GM21381 (cell line): ENCODE results near the gene NT5C1B.
"Not testable (repeated sequence)": the region's sequence is repeated elsewhere in the genome, so short reads cannot be mapped to it uniquely, and the experiment has no call there.

Source experiments
- ATAC-seq: cut with Tn5 transposase; IDR thresholded peaks from one replicate; pipeline ENCODE4 v1.9.1; 2021; ENCODE audit warnings: mild to moderate bottlenecking, moderate library complexity; ENCODE audit not compliant: unreplicated experiment

The NT5C1B gene

DNA sequence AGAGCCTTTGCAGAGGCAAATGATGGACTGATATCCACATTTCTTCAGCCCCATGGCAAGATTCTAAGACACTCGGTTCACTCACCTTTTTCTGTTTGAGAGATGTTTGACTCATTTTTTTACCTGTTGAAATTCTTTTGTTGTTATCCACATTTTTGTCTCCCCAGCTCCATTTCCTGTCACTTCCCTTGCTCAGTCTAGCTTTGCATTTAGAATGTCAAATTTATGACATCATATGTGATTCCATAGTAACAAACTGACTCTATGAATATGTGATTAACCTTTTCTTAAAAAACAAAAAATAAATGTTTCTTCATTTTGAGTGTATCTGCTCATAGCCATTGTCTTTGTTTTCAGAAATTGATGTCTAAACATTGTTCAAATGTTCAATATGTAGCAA is at the start of gene NT5C1B:
TSS of gene NT5C1B (minus strand) at position 216 of the 400 bp plus-strand sequence. CDS start at position 115, 101 bp downstream.
- no peak for ATAC-seq

DNA sequence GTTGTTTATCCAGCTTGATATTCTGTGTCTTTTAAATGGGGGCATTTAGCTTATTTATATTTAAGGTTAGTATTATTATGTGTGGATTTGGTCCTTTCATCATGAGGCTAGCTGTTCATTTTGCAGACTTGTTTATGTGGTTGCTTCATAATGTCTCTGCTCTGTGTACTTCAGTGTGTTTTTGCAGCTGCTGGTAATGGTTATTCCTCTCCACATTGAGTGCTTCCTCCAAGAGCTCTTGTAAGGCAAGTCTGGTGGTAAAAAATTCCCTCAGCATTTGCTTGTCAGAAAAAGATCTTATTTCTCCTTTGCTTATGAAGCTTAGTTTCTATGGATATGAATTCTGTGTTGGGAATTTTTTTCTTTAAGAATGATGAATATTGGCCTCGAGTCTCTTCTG is 47.8 kb upstream of the NT5C1B start:
- no peak for ATAC-seq

DNA sequence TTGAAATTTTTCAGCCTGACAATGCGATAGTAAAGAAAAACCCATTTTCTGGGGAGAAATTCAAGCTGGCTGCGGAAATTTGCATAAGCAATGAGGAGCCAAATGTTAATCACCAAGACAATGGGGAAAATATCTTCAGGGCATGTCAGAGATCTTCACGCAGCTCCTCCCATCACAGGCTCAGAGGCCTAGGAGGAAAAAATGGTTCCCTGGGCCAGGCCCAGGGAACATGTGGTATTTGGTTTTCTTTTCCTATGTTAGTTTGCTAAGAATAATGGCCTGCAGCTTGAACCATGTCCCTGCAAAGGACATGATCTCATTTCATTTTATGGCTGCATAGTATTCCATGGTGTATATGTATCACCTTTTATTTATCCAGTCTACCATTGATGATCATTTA is 43.3 kb upstream of the NT5C1B start:
- not testable (repeated sequence) for ATAC-seq

DNA sequence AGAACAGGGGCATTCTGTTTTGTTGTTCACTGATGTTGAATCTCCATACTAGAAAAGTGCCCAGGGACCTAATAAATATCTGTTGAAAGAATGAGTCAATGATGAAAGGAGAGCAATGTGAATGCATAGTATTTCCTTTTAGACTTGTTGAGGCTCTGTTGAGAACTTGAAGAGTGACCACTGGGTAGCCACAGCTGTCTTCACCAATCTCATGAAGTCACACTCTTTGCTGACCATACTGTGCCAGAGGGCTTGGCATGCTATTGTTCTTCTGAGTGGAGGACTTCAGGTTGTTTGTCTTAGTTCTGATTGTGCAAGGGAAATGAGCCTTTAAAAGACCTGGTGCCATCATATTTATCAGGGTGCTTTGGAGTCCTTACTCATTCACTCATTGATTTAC is 41.6 kb upstream of the NT5C1B start:
- no peak for ATAC-seq

DNA sequence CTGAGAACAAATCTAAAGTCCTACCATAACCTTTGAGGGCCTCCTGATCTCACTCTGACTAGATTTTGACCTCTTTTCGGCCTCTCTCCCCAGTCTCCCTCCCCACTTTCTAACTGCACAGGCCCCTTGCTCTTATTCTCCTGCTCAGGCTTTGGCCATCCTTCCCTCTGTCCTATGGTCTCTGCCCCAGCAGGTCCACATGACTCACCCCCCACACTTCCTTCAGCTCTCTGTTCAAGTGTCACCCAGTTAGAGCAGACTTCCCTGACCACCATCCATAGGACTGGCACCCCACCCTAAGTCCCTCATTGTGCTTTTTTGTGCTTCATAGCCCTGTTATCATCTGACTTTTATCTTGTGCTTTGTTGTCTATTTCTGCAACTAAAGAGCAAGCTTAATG is 41.2 kb upstream of the NT5C1B start:
- no peak for ATAC-seq

DNA sequence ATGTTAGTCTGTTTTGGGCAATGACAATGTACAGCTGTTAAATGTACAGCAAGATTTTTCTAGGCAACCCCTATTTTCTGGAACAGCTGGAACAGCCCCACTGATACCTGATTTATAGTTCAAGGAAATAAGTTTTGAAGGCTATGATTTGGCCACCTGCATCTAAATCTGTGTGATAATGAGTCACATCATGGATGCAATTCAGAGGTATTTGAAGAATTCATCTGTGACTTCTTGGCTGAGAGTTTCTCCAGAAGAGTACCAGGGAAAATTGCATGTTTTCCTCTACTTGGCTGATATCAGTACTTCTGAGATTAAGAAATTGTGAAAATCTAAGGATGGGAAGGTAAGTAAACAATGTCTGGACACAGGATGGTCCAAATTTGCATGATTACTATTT is 40.7 kb upstream of the NT5C1B start:
- ATAC-seq = no peak

DNA sequence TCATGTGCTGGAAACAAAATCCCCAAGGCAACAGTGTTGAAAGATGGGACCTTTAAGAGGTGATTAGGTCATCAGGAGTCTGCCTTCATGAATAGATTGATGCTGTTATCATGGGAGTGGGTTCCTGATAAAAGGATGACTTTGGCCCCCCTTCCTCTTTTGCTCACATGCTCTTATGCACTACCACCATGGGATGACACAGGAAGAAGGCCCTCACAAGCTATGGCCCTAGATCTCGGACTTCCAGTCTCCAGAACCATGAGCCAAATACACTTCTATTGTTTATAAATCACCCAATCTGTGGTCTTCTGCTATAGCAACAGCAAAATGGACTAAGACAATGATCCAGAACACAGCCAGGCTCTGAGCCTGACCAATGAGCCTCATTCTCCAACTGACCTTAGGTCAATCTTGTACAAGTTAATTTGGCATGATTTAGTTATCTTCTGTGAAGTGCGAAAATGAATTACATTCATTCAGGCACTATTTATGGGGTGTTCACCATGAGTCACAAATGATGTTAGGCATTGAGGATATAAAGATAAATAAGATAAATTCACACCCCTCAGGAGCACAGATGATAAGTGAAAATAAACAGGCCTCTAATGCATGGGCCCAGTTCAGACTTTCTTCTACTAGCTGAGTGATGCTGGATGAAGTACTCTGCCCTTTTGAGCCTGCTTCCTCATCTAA is 37.7 kb upstream of the NT5C1B start:
- no peak for ATAC-seq

DNA sequence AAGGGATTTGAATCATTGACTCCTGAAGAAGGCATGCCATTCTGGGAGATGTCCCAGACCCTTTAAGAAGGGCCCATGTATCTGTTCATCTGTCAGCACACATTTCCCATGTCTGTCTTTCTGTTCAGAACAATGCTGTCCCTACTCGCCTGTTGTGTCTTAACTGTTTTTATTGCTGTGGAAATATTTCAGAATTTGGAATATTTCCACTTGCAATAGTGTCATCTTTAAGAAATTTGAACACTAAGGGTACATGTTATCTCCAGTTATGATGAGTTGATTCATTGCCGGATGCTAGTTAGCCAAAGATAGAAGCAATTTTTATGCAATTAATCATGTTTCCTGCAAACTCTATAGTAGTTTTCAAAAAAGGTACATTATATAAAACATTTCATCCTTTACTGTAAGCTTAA is 36.9 kb upstream of the NT5C1B start:
- ATAC-seq = no peak

DNA sequence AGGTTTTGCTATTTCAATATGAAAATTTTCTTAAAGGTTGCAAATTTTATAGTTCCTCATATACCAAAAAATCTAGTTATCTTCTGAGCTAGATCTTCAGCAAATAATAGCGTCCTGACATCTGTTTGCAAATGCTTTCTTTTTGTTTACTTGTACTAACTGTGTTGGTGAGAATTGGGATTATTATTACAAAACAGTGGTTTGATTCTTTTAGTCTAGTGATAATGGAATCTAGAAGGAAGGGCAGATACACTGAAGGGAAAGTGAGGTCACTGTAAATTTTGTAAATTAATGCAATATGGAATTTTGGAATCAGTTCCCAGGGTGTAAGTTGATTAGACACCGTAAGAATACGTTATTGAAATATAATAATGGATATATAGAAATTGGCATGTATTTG is 36.2 kb upstream of the NT5C1B start:
- ATAC-seq = no peak

DNA sequence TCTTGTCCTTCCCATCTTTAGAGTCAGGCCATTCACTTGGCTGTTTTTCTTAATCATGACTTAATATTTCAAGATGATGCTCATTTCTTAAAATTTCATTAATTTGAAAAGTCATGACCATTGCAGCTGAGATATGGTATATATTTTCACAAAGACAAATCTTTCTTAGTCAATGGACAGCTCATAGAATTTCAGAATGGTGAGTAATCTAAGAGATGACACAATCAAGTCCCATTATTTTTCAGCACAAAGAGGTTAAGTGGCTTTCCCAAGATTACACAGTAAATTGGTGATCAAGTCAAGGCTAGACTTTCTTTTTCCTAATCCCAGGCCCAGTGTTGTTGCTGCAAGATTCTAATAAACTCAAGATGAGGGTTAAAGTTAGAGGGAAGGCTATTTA is 34.4 kb upstream of the NT5C1B start:
- ATAC-seq = no peak

DNA sequence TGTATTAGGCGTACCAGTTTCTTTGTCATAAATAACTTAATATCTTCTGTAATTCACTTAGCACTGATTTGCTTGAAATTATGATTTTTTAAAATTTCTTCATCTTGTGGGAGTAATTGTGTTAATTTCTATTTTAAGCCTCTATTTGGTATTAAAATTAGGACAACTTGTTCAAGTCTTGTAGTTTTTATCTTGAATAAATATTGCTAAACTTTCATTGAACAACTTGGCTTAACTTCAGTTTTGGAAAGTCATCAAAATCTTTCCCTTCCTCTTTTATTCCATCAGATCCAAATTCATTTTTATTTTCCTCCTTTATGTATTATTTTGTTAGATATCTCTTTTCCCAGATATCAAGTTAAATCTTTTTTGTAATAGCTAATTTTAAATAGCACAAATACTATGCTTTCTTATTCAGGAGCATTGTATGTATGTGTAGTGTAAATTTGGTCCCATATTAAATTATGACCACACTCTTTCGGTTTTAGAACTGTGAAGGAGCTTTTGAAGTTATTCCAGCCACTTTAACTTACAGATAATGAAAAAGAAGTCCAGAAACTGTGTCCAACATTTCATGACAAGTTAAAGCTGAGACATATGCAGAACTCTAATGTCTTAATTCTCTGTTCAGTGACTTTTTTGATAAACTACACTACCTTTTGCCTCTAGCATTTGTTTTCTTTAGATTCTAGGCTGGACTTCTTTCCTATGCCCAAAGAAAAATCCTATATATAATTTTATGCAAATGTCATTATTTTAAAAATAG is 31.7 kb upstream of the NT5C1B start:
- no peak for ATAC-seq

DNA sequence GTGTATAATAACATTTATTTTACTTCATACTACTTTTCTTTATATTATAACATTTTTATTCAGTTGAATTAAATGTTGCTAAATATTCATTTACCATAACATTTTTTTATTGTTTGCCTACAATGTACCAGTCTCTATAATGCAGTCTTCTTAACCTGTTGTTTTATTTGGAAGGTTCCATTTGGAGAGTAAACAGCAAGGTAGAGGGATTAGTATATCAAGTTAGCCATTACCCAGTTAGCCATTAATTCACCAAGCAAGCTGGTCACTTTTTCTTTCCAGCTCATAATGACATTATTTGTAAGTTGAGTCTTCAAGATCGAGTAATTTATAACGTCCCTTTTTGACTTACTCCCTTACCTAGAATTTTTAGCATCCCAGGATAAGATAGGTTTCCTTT is 29.7 kb upstream of the NT5C1B start:
- ATAC-seq = no peak

DNA sequence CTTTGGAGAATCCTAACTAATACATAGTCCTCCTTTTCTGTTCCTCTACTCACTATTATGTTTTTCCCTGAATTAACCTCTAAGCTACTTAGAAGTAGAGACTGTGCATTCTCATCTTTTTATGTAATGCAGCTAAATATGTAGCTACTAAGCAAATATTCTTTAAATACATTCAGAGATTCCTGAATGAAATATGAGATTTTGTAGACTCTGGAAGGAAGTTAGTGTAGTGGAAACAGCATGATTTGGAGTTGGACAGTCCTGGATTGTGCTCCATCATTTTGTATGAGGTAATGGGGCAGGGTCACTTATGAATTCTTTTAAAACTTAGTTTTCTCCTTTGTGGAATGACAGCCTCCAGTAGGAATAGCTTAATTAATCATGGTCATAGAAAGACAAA is 24.7 kb upstream of the NT5C1B start:
- ATAC-seq = no peak

DNA sequence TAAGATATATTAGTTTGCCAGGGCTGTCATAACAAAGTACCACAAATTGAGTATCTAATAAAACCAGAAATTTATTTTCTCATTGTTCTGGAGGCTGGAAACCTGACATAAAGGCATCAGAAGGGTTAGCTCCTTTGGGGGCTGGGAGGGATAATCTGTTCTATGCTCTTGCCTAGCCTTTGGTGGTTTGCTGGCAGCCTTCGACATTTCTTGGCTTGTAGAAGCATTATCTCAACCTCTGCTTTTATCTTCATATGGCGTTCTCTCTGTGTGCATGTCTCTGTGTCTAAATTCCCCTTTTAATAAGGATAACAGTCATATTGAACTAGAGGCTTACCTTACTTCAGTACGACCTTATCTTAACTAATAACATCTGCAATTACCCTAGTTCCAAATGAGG is 22.8 kb upstream of the NT5C1B start:
- no peak for ATAC-seq

DNA sequence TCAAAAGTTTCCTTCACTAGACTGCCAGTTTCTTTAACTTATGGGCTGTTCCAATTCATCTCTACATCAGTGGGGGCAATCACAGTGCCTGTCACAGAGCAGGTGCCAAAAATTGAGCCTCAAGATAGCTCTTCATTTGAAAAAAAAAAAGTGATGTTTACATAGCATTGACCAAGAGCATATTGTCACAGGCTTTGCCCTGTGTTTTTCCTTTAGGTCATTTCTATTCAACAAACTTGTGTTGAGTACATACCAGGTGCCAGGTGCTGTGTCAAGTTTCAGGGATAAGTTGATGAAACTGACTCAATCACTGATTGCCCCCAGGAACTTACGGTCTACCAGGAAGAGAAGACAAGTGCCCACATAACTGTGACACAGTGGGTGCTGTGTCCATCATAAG is 22.2 kb upstream of the NT5C1B start:
- no peak for ATAC-seq

DNA sequence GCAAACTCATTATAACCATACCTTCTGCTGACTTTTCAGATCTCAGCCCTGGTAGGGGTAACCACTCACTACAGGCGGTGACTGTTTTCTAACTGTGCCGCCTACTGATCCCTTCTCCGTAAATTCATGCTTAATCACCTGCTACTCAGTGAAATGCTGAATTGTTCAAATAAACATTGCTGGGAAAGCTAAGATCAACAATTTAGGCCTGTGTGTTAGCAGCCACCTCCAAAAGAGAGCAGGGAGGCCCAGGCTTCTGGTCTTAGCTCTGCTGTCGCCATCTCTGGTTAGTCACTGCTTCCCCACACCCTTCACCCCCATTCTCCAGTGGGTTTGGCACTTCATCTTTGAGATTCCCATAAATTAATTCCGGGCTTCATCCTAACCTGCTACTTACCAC is 21.8 kb upstream of the NT5C1B start:
- ATAC-seq = no peak

DNA sequence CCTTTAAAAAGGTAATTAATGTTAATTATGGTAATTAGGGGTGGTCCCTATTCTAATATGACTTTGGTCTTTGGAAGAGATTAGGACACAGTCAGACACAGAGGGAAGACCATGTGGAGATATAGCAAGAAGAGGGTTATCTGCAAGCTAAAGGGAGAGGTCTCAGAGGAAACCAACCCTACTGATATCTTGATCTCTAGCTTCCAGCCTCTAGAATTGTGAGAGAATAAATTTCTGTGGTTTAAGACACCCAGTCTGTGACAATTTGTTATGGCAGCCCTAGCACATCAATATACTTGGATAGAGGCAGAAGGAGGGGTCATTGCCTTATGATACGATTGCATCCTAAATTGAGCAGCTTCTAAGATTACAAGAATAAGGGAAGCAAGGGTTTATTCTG is 21.3 kb upstream of the NT5C1B start:
- no peak for ATAC-seq

DNA sequence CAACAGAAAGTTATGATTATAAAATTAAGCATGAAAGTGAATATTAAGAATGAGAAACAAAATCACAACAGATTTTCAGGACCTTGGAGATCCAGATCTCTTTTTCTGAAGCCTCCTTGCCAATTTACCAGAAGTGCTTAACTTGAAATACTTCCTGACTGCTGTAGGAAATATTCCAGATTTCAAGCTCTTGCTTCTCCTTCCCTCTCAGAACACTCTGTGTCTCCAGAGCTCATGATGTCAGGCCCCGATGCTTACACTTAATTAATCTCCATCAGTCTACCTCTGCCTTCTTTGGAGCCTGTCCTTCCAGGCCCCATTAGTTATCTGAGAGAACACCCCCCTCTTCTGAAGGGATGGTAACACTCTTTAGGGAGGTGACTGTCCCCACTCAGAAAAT is 20.7 kb upstream of the NT5C1B start:
- ATAC-seq = no peak

DNA sequence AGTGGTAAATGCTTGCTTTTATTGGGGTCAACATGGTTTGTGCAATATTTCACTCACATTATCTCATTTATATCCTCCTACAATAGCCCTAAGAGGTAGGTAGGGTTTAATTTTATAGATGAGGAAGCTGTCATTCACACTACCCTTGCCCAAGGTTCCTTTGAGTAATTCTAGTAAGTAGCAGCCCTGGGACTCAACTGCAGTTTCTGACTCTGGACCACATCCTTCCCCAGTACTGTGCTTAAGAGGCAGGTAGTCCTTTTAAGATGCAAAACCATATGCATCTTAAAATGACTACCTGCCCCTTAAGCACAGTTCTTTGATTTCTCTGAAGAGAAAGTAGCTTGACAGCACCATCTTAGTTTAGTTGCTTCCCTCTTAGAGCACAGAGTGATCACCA is 15.7 kb upstream of the NT5C1B start:
- no peak for ATAC-seq

DNA sequence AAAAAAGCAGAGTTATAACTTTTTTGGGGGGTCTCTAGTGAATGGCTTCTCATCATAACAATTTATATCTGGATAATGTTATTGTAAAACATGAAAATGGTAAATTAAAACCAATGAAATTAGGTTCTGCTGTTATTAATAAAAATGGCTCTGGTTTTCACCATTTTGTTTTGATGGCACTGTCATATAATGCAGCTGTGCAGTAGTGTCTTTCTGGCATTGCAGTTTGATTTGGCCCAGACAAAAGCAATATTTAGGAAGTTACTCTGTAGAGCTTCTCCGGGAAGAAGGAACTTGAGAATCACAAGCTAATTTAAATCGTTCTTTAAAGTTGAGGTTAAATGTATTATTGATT is 15.1 kb upstream of the NT5C1B start:
- no peak for ATAC-seq

DNA sequence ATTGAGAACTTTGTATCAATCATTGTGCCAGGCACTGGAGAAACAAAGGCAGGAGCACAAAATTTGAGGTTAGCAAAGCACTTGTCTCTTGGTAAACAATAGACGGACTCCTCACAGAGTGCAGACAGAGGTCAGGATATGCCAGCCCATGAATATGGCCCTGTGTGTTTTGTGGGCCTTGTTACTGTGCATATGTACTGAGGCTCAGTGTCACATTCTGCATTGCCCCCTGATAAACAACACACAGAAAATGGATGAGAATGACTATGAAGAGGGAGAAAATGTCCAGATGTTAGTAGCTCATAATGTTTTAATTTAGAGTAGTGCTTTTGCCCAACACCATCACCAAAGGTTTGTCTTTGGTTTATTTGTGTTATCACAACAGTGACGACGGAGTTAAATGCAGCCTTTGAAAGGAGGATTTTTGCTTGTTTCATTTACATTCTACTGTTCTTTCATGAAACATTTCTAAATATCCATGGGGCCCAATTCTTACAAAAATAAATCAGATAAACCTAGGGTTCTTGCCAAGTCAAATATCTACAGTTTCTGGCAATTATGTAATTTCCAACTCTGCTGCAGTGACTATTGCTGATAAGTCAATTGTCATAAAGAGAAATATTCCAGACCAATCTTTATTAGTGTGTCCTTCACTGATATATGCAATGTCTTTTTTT is 14.6 kb upstream of the NT5C1B start:
- no peak for ATAC-seq

DNA sequence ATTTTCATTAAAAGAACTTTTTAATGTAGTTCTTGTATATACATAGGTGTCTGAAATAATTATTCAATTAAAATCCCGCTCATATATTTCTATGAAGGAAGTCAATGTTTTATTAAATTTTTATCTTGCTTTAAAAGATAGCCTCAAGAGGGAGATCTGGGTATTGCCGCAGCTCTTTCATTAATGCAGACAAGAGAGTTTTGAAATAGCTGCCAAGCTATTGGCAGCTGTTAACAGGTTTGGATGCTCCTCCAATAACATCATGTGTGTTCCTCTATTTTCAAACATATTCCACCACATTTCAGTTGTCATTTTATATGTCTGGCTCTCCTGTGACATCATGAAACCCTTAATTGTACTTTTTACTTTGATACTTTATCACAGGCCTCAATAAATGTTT is 12.9 kb upstream of the NT5C1B start:
- ATAC-seq = no peak
